H1 (cell line): Measurements from ENCODE around the gene RAPH1. TPM values are rescaled to one million over a fixed set of nuclear protein-coding genes. Genes with fewer than 3 reads are reported as not detected.

Source experiments
- CTCF ChIA-PET: fragments of 300-600 bp; sonication (Branson Sonifier 250); formaldehyde crosslinking; loops from one replicate; lab custom pipeline; 2021; ENCODE audit not compliant: partially characterized antibody; lab: Charles Lee
- POLR2A ChIA-PET: fragments of 300-600 bp; sonication (Branson Sonifier 250); formaldehyde crosslinking; loops from one replicate; lab custom pipeline; 2021; ENCODE audit warnings: inconsistent platforms; ENCODE audit not compliant: partially characterized antibody; lab: Charles Lee
- DNase-seq, 2 experiments: peaks; one replicate each; pipeline versions ENCODE4 v3.0.0 to v3.0.0-alpha.2; 2010 to 2022; ENCODE audit warnings: low spot score in 2 of 2, low read depth in 1 of 2, mixed read lengths in 1 of 2
- FAIRE-seq: peaks from 2 replicates; lab custom pipeline; 2011; peaks lifted over from hg19 to GRCh38; lab: Jason Lieb, UNC
- H2AFZ ChIP-seq: 2 replicates; pipeline ENCODE4 v1.8.1; 2012; ENCODE audit warnings: low read length, inconsistent platforms
- H2AK5ac ChIP-seq: 2 replicates; pipeline ENCODE4 v1.6.1; 2013; ENCODE audit warnings: low read depth, low read length
- H2BK120ac ChIP-seq: replicated peaks from 2 replicates; pipeline ENCODE3; 2013; ENCODE audit warnings: low read depth, low read length, inconsistent platforms
- H2BK12ac ChIP-seq: 2 replicates; pipeline ENCODE4 v1.6.1; 2013; ENCODE audit warnings: low read depth, low read length
- H2BK15ac ChIP-seq: 2 replicates; pipeline ENCODE4 v1.6.1; 2013; ENCODE audit warnings: low read length
- H2BK20ac ChIP-seq: 2 replicates; pipeline ENCODE4 v1.6.1; 2013; ENCODE audit warnings: low read length
- H2BK5ac ChIP-seq: 2 replicates; pipeline ENCODE4 v1.6.1; 2013; ENCODE audit warnings: low read depth, low read length
- H3K14ac ChIP-seq: 2 replicates; pipeline ENCODE4 v1.6.1; 2013; ENCODE audit warnings: inconsistent platforms; ENCODE audit not compliant: insufficient read length
- H3K18ac ChIP-seq: 2 replicates; pipeline ENCODE4 v1.6.1; 2013; ENCODE audit warnings: low read length; ENCODE audit errors: extremely low read depth
- H3K23ac ChIP-seq: 2 replicates; pipeline ENCODE4 v1.6.1; 2013; ENCODE audit warnings: inconsistent platforms; ENCODE audit not compliant: insufficient read length
- H3K23me2 ChIP-seq: 2 replicates; pipeline ENCODE4 v1.6.1; 2013; ENCODE audit warnings: low read depth, low read length
- H3K27ac ChIP-seq: 2 replicates; pipeline ENCODE4 v1.6.1; 2011; ENCODE audit warnings: low read depth, low read length, inconsistent platforms
- H3K27me3 ChIP-seq, 4 experiments: replicated peaks in 1 of 4; 1 replicate in 1 of 4; 2 replicates in 3 of 4; pipeline versions ENCODE4 v1.6.1 to v1.8.1; 2011 to 2013; ENCODE audit warnings: low read length in 3 of 4, mild to moderate bottlenecking in 3 of 4, inconsistent platforms in 2 of 4, mixed read lengths in 2 of 4, moderate library complexity in 1 of 4; ENCODE audit not compliant: control insufficient read depth in 3 of 4, insufficient read depth in 3 of 4; ENCODE audit errors: extremely low read depth in 1 of 4
- H3K36me3 ChIP-seq, 4 experiments: 2 replicates each; pipeline versions ENCODE4 v1.6.1 to v1.8.1; 2011 to 2013; ENCODE audit warnings: mild to moderate bottlenecking in 4 of 4, low read length in 3 of 4, moderate library complexity in 2 of 4, control low read depth in 1 of 4, inconsistent platforms in 1 of 4; ENCODE audit not compliant: insufficient read depth in 4 of 4, control insufficient read depth in 2 of 4
- H3K4ac ChIP-seq: replicated peaks from 2 replicates; pipeline ENCODE3; 2013; ENCODE audit warnings: low read length, low read depth, mixed read lengths, inconsistent platforms; ENCODE audit not compliant: insufficient read length
- H3K4me1 ChIP-seq, 4 experiments: replicated peaks in 1 of 4; 1 replicate in 1 of 4; 2 replicates in 3 of 4; pipeline versions ENCODE4 v1.6.1 to v1.8.1; 2011 to 2013; ENCODE audit warnings: low read length in 3 of 4, inconsistent platforms in 2 of 4, mixed read lengths in 1 of 4; ENCODE audit not compliant: insufficient read depth in 4 of 4, control insufficient read depth in 3 of 4
- H3K4me2 ChIP-seq, 2 experiments: 2 replicates each; pipeline versions ENCODE4 v1.6.1 to v1.8.1; 2011 to 2013; ENCODE audit warnings: low read depth in 2 of 2, low read length in 2 of 2, control low read depth in 1 of 2, inconsistent platforms in 1 of 2, mild to moderate bottlenecking in 1 of 2; ENCODE audit not compliant: insufficient read depth in 1 of 2
- H3K4me3 ChIP-seq, 4 experiments: fragments of 200-600, 300-600 bp in 1 of 4; sonication (generic), shearing (Covaris generic), sonication (Bioruptor Twin) in 1 of 4; 2 replicates each; pipeline versions ENCODE4 v1.5.1 to v1.8.1; 2011 to 2016; ENCODE audit warnings: low read length in 4 of 4, low read depth in 3 of 4, control low read depth in 2 of 4, inconsistent platforms in 2 of 4, mild to moderate bottlenecking in 2 of 4, mixed read lengths in 1 of 4, moderate library complexity in 1 of 4; ENCODE audit not compliant: insufficient read depth in 2 of 4; ENCODE audit errors: extremely low read depth in 1 of 4
- H3K56ac ChIP-seq: replicated peaks from 2 replicates; pipeline ENCODE3; 2013; ENCODE audit warnings: low read depth, mild to moderate bottlenecking, mixed read lengths, low read length, inconsistent platforms; ENCODE audit not compliant: insufficient read length
- H3K79me1 ChIP-seq: 2 replicates; pipeline ENCODE4 v1.6.1; 2013; ENCODE audit warnings: low read depth, low read length, control low read depth
- H3K79me2 ChIP-seq, 2 experiments: 2 replicates each; pipeline versions ENCODE4 v1.6.1 to v1.8.1; 2012 to 2013; ENCODE audit warnings: low read length in 2 of 2, mild to moderate bottlenecking in 2 of 2, inconsistent platforms in 1 of 2; ENCODE audit not compliant: insufficient read depth in 2 of 2, control insufficient read depth in 1 of 2
- H3K9ac ChIP-seq, 4 experiments: replicated peaks in 1 of 4; 1 replicate in 1 of 4; 2 replicates in 3 of 4; pipeline versions ENCODE4 v1.6.1 to v1.8.1; 2011 to 2013; ENCODE audit warnings: low read depth in 3 of 4, low read length in 3 of 4, control low read depth in 2 of 4, mild to moderate bottlenecking in 2 of 4, moderate library complexity in 2 of 4, inconsistent platforms in 1 of 4; ENCODE audit errors: extremely low read depth in 1 of 4
- H3K9me3 ChIP-seq, 2 experiments: 2 replicates each; pipeline versions ENCODE4 v1.6.1 to v1.8.1; 2012 to 2013; ENCODE audit warnings: mild to moderate bottlenecking in 2 of 2, moderate library complexity in 2 of 2, control low read depth in 1 of 2, inconsistent platforms in 1 of 2, low read depth in 1 of 2, low read length in 1 of 2, mixed read lengths in 1 of 2; ENCODE audit not compliant: insufficient read depth in 2 of 2
- H4K20me1 ChIP-seq, 2 experiments: replicated peaks in 1 of 2; 2 replicates each; pipeline versions ENCODE3 to v1.8.1; 2011 to 2013; ENCODE audit warnings: inconsistent platforms in 2 of 2, low read length in 2 of 2, mild to moderate bottlenecking in 1 of 2; ENCODE audit not compliant: insufficient read depth in 2 of 2, control insufficient read depth in 1 of 2
- H4K5ac ChIP-seq: 2 replicates; pipeline ENCODE4 v1.6.1; 2013; ENCODE audit warnings: low read length, low read depth, mixed read lengths, inconsistent platforms; ENCODE audit not compliant: insufficient read length
- H4K8ac ChIP-seq: 2 replicates; pipeline ENCODE4 v1.8.0; 2013; ENCODE audit warnings: mild to moderate bottlenecking, moderate library complexity, low read length, inconsistent platforms; ENCODE audit not compliant: insufficient read depth; ENCODE audit errors: extremely low read depth
- H4K91ac ChIP-seq: replicated peaks from 2 replicates; pipeline ENCODE3; 2013; ENCODE audit warnings: low read length, mixed read lengths, inconsistent platforms; ENCODE audit not compliant: insufficient read length
- NANOG ChIP-seq: IDR thresholded peaks from 2 replicates; pipeline ENCODE4 v1.6.1; 2011; ENCODE audit warnings: low read length, low read depth, mild to moderate bottlenecking, inconsistent platforms; ENCODE audit not compliant: insufficient read depth, poor library complexity, severe bottlenecking
- SP2 ChIP-seq: IDR thresholded peaks from 2 replicates; pipeline ENCODE4 v1.6.1; 2012; ENCODE audit warnings: mild to moderate bottlenecking, low read length, inconsistent platforms
- SUZ12 ChIP-seq: fragments of 200-600 bp; sonication (generic); IDR thresholded peaks from 2 replicates; pipeline ENCODE4 v1.6.1; 2012; ENCODE audit warnings: mild to moderate bottlenecking, inconsistent platforms, low read length, moderate library complexity, mixed read lengths
- TAF1 ChIP-seq: IDR thresholded peaks from 2 replicates; pipeline ENCODE4 v1.6.1; 2011; ENCODE audit warnings: mild to moderate bottlenecking, low read depth, low read length
- USF2 ChIP-seq: IDR thresholded peaks from 2 replicates; pipeline ENCODE4 v1.6.1; 2011; ENCODE audit warnings: low read length, improper control_type of control experiment
- WGBS, 2 experiments: shearing (Covaris generic) in 1 of 2; methylation state at CpG; one replicate each; pipeline versions ENCODE4 v1.1.6 to v1.1.7; 2013 to 2015; ENCODE audit warnings: low lambda C conversion rate in 2 of 2, mixed read lengths in 2 of 2, inconsistent platforms in 1 of 2, low coverage in 1 of 2, missing lambda C conversion rate in 1 of 2; ENCODE audit not compliant: insufficient replicate concordance in 2 of 2, insufficient coverage in 1 of 2, insufficient read length in 1 of 2; ENCODE audit errors: extremely low coverage in 1 of 2, missing lambda C conversion rate in 1 of 2; 5-methylcytosine and 5-hydroxymethylcytosine counted together
- polyA plus RNA-seq, 7 experiments: library from polyadenylated mRNA; depleted of rRNA in 3 of 7; stranded (reverse) in 5 of 7; unstranded in 2 of 7; fragments of >200 nt in 5 of 7; fragments of 200-250 nt in 2 of 7; gene quantifications; 1 replicate in 5 of 7; 2 replicates in 1 of 7; 4 replicates in 1 of 7; pipeline versions ENCODE4 v1.2.1 to v1.2.3, GENCODE V29; 2011 to 2013; ENCODE audit warnings: missing spikeins in 2 of 7, mixed read lengths in 2 of 7
- total RNA-seq: library from RNA; stranded (reverse); fragmentation: NEBNext Ultra II Directional; extraction: Animal tissue kit (Norgen Biotek cat#: 25700); gene quantifications from 2 replicates; pipeline ENCODE4 v1.2.1, GENCODE V29; 2021

Gene RAPH1
- total and polyA plus RNA-seq, 2 of the 8 experiments (the other 6 are each of a cell fraction or from before 2014, with no cell fraction given) = 3.8 to 27.4 TPM

- H3K18ac ChIP-seq = no peak overlapping the region
- H4K20me1 ChIP-seq = no peaks in the 10 kb centered on the region
- H3K9me3 ChIP-seq = no peaks in the 10 kb centered on the region
- DNase-seq (no peak), FAIRE-seq (no peak)
- CTCF ChIA-PET = no interaction called here
- H2BK120ac ChIP-seq = no peak overlapping the region
- POLR2A ChIA-PET = no interaction called here
- TF ChIP-seq SP2 = no peak
- TF ChIP-seq NANOG = no peak
- TF ChIP-seq USF2 = no peak
- TF ChIP-seq TAF1 = no peak
- TF ChIP-seq SUZ12 = no peak
- no peak overlapping the region for H2BK20ac ChIP-seq
- WGBS, 2 experiments = 89% methylated on average over 7 of the region's 7 CpGs; no CpG with 5 or more reads in 1 of the 2 experiments
- H3K23ac ChIP-seq = no peak overlapping the region
- no peak overlapping the region for H2AFZ ChIP-seq
- no peaks in the 10 kb centered on the region for H3K79me2 ChIP-seq
- H3K56ac ChIP-seq = no peak overlapping the region
- no peak overlapping the region for H3K4me3 ChIP-seq
- H3K4me2 ChIP-seq = no peak overlapping the region
- H3K23me2 ChIP-seq = no peaks in the 10 kb centered on the region; the same call in 1 of the 2 replicates
- no peak overlapping the region for H3K4ac ChIP-seq
- H3K27me3 ChIP-seq = no peaks in the 10 kb centered on the region
- no peak overlapping the region for H2BK5ac ChIP-seq
- no peak overlapping the region for H4K91ac ChIP-seq
- H3K36me3 ChIP-seq = no peaks in the 10 kb centered on the region
- H4K8ac ChIP-seq = no peak overlapping the region
- H2AK5ac ChIP-seq = no peak overlapping the region
- H2BK12ac ChIP-seq = no peak overlapping the region
- no peak overlapping the region for H3K9ac ChIP-seq
- no peak overlapping the region for H4K5ac ChIP-seq
- H3K4me1 ChIP-seq = no peaks in the 10 kb centered on the region
- H3K79me1 ChIP-seq = no peaks in the 10 kb centered on the region
- H2BK15ac ChIP-seq = no peak overlapping the region
- H3K14ac ChIP-seq = no peak overlapping the region
- H3K27ac ChIP-seq = no peak overlapping the region
Observed at GRCh38 chr2:203572316-203572715, 37.2 kb upstream of the RAPH1 start.
